HS-27A (cell line): ENCODE data around the gene KCNC4.
A peak's percentile ranks its signal among the peaks of the same experiment; 100 is the strongest.

Experiments used
- DNase-seq: peaks from one replicate; pipeline ENCODE4 v3.0.0-alpha.2; 2012; ENCODE audit warnings: low read depth, missing footprints

Gene KCNC4

DNA sequence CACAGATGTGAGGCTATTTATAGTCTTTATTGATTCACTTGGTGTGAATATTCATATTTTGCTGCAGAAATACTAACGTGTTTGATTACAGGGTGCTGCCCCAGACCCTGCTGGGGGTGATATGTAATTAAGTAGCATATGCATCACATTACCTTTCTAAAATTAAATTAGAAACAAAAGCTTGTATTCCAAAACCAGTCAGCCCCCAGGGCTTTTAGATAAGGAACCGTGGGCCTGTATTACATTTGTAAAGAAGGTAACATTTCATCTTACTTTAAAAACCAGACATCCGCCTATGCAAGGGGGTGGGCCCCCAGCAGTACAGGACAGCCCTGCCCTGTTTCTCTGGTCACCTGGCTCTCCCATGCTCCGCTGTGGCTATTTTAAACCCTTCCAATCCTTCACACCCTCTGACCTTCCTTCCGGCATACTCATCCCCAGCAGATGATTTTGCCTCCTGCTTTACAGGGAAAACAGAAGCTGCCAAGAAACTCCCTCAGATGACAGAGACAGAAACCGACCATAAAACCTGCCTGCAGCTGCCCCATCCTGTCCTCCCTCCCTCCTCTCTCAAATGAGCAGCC is 22.0 kb upstream of the KCNC4 start:
- DNase-seq: no peak

DNA sequence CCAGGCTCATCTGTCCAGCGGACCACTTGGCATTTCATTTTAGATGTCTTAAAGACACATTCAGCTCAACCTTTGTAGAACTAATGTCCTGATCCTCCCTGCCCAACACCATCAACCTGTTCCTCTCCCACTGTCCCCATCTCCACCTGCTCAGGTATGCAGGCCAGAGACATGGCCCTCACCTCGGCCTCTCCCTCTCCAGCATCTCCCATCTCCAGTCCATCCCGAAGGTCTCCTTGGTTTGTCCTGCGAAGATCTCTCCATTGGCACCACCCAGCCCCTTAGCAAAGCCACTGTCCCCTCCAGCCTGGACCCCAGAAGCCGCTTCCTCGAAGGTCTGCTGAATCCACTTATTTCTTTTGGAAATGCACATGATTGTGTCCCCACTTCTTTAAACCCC is 20.9 kb upstream of the KCNC4 start:
- no peak for DNase-seq

DNA sequence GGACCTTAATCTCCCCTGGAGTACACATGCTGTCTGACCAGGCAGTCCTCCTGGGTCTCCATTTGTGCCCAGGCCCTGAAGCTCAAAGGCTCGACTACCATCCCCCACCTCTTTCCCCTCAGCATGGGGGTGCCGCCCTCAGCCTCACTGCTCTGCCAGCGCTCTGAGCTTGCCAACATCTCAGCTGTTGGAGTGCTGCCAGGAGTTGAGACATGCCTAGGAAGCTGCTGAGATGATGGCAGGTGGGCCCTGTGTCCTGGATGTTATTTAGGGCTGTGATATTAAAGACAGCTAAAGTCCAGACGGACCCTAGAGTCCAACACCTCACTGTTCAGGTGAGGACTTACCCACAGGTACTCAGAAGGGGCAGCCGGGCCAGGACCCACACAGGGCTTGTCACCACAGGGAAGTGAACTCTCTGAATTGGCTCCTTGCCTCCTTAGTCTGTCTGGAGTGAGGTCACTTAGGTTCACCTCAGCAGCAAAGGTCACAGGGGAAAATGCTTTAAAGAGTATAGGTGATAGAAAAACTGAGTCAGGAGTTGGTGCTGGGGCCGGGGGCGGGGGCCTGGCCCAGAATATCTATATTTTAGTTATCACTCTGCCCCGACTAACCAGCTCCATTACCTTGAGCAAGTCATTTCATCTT is 19.7 kb upstream of the KCNC4 start:
- DNase-seq: no peak

DNA sequence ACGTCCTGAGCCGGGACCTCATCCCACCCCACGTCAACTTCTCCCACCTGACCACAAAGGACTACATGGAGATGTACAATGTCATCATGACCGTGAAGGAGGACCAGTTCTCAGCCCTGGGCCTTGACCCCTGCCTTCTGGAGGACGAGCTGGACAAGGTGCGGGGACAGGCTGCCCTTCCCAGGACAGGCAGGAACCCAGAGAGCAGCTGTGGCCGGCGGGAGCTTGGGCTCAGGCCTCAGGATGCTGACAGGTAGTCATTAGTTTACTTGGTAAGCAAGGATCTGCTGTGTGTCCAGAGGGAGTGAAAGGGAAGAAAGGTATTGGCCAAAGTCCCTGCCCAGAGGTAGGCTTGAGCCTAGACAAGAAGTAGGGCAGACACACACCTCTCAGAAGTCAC is 17.6 kb upstream of the KCNC4 start:
- no peak for DNase-seq

DNA sequence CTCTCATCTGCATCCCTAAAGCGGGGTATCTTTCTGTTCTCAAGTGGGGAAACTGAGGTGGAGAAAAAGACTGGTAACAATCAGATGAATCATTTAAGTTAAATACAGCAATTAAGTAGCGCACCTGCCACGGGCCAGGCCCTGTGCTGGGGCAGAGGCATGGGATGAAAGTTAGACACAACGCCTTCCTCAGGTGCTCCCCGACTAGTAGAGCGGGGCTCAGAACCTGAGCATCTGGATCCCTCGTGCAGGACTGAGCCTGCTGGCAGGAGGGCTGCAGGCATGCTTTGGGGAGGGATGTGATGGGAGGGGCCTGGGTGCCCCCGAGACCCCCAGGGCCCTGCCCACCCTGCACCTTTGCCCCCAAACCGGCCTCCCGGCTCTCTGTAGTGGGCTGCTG is 14.9 kb upstream of the KCNC4 start:
- no peak for DNase-seq

DNA sequence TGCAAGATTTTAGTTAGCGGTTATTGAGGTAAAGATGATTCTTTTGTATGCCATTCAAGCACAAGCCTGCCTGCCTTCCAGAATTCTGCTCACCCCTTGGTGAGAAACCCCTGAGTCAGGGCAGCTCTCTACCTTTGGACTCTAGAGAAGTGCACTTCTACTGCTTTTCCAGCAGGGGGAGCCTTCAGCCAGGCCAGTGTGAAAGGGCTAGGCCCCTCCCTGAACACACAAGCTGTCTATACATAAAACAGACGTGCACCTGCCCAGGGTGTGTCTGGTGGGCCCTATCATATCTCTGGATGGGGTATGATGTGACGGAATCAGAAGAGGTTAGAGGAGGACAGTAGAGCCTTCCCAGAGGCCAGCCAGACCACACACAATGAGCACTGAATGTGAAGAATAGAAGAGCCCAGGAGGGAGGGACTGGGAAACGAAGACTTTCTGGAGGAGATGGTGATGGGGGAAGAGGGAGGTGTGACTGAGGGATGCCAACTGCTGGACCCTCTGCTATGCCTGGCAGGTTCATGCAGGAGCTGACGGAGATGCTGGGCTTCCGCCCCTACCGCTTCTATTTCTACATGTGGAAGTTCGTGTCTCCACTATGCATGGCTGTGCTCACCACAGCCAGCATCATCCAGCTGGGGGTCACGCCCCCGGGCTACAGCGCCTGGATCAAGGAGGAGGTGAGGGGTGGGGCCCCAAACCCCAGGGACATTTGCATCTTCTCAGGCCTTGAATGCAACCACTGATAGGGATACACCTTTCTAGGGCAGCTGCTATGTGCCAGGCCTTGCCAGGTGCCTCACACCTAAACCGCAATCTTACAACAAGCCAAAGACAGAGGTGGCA is 13.0 kb upstream of the KCNC4 start:
- DNase-seq: no peak

DNA sequence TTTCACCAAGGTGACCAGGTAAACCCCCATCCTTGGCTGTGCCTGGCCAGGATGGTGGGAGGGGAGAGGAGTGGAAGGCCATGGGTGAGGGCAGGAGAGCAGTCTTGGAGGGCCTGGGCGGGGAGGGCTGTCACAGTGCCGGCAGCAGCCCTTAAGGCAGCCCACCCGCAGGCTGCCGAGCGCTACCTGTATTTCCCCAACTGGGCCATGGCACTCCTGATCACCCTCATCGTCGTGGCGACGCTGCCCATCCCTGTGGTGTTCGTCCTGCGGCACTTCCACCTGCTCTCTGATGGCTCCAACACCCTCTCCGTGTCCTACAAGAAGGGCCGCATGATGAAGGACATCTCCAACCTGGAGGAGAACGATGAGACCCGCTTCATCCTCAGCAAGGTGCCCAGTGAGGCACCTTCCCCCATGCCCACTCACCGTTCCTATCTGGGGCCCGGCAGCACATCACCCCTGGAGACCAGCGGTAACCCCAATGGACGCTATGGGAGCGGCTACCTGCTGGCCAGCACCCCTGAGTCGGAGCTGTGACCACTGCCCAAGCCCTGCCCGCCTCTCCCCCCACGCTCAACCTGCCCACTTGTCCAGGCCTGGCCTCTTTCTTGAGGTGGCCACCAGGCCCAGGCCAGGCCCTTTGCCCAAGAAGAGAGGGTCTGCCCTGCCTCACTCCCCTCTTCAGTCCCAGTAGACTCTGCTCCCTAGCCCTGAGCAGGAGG is 12.0 kb upstream of the KCNC4 start:
- no peak for DNase-seq

DNA sequence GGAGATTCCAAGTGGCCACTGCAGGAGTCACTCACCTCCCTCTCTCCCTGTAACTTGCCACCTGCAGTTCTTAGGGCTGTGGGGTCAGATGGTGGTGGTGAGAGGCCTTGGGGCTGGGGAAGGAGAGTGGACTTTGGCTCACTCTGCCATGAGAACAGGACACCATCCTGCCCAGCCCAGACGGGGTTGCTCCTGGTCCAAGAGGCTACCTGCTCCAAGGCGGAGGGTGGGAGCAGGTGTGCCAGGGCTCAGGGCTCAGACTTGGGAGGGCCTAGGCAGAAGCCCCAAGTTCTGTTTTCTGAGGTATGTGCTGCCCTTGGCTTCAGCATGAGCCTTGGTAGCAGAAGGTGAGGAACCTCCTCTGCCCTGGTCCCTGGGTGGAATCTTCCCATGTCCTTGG is 11.4 kb upstream of the KCNC4 start:
- DNase-seq: no peak

DNA sequence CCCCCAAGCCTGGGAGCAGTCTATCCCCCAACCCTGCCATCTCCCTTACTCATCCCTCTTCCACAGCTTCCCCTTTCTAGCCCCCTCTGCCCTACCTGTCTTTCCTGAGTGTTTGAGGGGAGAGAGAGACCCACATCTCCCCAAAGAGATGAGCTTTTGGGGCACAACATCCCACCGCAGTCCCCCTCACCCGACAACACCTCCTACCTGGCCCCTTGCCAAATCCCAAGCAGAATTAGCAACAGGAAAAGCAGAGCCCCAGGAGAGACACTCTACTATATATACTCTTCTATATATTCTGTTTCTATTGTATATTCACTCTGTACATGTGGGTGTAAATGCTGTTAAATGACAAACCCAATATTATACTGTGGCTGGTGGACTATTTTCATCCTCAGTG is 9.9 kb upstream of the KCNC4 start:
- DNase-seq: no peak

DNA sequence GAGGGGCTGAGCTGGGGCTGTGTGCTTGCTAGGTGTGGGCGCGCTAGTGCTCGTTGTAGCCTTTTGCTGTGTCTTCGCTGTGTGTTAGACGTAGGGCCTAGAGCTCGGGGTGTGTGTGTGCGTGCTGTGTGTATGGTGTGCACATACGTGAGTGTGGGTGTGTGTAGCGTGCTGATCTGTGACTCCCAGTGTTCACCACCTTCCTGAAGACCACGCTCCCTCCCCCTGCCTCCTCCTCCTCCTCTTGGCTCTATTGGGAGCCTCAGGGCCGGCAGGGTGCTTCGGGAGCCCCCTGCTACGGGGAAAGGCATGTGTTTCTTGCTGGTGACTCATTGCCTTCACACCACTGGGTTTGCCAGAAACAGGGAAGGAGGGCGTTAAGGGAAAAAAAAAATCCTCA is 9.4 kb upstream of the KCNC4 start:
- DNase-seq: no peak

DNA sequence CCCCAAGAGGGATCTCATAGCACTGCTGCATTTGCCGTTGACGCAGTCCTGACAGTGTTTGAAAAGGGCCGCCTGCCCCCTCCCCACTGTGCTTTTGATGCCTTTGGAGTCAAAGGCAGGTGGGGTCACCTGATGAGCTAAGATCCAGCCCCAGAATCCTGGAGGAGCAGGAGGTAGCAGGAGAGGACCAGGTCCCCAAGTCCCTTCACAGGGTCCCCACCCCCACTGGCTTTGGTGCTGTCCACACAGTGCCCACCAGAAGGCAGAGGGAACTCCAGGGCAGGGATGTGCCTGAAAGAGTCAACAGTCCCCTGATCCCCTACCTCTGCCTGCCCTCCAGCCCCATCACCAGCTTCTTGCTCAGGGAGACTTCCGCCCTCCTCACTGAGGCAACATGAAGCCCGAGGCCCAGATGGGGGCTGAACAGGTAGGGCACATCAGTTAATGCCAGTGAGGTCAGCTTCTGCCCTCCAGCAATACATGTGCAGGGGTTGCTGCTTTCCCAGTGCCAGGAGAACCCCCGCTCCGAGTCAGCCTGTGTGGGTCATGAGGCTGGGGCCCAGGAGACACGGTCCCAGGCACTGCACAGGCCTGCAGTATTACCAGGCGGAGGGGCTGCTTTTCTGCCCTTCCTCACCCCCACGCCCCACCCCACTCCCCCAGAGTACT is 8.8 kb upstream of the KCNC4 start:
- DNase-seq: no peak

DNA sequence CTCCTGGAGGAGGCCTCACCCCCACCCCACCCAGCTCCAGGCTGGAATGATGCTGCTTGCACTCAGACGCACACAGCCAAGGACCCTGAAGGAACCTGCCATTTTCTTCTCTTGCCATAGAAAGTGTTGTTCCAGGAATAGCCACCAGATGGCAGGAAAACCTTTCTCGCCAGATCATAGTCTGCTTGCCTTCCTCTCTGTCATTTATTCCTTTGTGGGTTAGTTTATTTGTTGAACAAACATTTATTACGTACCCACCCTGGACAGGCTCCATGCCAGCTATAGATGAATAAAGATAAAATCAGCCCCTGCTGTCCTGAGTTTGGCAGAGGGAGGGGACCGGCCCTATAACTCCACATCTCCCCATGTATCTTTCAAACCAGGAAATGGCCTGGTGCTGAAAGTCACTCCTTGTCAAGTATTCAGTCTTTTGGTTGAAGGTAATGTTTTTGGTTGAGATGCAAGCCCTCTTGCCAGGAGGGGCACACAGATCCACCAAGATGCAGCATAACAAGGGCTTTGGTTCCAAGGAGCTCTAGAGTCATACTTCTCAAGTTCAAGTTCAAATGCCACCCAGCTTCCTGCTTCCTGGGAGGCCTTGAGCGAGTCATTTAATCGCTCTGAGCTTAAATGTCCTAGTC is 7.0 kb upstream of the KCNC4 start:
- peak; percentile 35 for DNase-seq

DNA sequence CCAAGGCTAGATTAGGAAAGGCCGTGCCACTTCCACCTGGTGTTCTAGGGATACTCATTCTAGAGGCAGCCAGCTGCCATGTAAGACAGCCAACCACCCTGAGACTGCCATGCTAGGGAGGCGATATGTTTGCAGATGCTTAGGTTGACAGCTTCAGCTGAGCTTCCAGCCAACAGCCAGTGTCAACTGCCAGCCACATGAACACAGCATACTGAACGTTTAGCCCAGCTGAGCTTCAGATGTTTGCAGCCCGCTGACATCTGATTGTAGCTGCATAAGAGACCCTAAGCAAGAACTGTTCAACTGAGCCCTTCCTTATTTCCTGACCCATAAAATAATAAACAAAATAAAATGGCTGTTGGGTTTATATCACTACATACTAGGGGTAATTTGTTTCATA is 5.0 kb upstream of the KCNC4 start:
- no peak for DNase-seq

DNA sequence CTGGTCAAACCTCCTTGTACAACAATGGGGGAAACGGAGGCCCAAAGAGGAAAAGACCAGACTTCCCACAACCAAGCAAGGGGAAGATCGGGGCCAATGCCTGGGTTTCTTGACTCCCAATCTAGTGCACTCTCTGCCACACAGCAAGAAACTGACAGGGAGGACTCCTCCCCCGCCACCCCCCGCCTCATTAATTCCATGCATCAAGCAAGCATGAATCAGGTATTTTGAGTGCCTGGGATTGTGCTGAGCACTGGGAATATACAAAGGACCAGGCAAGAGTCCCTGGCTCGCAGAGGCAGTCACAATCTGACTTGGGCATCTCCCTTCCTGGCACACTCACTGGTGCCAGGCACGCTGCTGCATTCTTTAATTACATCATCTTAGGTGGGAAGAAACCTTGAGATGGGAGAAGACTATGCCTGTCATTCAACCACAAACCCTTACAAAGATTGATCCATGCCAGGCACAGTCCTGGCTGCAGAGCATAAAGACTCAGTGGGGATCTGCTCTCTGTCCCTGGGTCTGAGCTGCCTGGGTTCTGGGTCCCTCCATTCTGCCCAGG is 4.4 kb upstream of the KCNC4 start:
- no peak for DNase-seq

DNA sequence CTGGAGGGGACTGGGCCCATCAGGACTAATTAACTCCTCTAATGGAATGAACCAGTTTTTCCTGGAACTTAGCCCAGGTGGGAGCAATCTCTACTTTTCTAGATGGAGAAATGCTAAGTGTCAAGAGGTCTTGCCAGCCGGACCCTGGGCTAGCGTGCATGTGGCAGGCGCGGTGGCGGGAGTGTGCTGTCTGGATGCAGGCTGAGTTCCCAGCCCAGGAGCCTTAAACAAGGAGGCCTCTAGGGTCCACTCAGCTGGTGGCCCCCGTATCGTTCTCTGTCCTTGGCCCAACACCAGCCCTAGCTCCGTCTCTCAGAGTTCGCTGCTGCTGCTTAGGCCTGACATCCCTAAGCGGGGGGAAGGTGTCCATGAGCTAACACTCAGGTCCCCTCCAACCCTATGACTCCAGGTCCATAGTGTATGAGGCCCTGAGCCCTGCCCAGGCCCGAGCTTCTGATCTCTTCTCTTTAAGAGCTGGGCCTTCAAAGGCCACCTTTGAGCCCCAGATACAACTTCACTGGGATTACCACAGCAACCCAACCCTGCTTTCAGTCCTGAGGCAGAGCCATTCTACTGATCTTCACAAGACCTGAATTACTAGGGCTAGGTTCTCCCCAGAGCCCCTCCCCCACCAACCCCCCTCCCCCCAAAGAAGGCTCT is 3.7 kb upstream of the KCNC4 start:
- DNase-seq: no peak

DNA sequence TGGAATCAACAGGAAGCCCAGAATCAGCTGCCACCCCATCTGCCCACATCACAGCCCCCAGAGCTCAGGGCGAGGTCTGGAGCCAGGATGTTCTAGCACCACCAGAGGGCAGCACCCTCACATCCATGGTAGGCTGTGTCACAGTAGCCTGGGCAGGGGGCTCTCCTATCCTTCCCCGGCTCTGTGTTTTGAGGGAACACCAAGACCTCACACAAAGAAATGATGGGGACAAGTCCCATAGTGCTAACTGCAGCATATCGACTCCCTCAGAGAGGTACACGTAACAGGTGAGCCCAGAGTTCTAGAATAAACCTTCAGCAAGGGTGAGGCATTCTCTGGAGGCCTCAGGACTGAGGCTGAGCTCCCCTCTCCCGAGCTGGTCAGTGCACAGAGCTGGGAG is 2.3 kb upstream of the KCNC4 start:
- DNase-seq: no peak

DNA sequence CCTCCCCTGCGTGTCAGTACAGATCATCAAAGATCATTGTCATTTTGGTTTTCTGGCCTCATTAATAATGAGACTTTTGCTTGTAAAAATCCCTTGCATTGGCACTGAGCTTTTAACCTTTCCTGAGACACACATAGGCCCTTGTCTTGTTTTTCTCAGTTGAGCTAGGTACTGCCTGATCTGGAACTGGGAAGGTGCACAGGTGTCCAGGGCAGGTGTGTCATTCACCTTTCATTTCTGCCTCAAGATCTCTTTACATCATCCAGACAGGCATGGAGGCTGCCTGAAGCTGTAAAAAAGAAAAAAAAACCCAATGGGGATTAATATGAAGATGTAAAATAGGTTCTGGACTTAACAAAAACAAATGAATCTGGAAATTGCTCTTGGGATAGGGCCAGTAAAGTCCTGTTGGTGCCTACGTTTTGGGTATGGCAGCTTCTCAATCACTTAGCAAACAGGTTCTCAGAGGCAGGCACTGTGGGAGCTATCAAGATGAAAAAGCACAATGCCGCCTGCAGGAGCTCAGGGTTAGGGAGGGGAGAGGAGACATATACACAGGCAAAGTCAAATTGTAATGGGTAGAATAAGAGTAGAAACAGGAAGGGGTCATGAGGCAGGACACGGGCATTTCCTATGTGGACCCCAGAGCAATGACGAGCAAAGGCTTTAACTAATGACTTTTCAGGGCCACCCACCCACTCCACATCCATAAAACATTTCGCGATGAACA is 1.0 kb upstream of the KCNC4 start:
- no peak for DNase-seq

DNA sequence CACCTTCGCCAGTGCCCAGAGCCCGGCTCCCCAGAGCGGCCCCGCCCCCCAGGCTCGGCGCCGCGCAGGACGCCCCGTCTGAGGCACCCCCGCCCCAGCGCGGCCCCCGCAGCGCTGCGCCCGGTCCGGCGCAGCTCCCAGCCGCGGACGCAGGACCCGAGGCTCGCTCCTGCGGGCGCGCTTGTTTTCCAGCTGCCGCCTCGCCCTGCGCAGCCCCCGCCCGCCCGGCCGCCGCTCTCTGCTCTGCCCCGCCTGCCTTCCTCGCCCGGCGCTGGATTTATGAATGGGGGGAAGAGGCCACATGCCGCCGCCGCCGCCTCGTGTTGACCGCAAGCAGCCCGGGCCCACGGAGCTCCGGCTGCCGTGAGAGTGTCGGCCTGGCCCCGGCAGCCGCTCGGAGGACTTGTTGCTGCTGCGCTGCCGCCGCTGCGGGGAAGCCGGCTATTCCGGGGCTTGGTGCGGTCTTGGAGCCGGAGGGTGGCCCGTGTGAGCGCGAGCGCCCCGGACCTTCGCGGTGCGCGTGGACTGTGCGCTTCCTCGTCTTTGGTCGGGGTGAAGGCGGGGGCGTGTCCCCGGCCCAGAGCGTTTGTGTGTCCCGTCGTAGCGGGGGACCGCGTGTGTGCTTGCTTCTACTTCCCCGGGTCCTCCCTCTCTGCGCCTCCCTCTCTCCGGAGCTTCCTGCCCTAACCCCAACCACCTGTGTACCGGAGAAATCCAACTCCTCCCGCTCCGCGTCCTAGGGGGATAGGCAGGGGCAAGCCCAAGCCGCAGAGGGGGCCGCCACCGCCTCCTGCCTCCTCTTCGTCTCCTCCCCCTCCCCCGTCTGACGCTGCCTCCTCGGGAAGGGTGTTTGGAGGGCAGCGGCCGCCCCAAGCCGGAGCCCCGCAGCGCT is 736 bp downstream of the KCNC4 start:
- DNase-seq: no peak
